ENCODE data around the gene OR9A4. TPM values are rescaled to one million over a fixed set of nuclear protein-coding genes. Genes with fewer than 3 reads are reported as not detected.

OR9A4 gene
- total RNA-seq, 1 experiment from 2014 or later, result not detected

DNA sequence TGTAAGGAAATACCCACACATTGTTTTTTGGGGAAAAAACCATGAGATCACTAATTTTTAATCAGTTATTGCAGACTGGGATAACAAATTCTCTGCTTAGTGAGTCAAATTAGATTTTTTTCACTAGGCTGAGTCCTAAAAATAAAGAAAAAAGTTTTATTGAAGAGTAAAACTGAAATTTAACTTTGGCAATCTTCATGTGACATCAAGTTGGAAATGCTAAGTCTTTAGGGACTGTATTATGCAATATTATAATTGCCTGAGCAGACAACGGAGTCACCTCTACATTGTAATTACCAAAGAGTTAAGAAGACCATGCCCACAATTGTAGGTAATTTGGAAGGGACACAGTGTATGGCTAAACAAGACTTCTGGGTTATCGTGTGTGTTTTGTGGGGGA lies 32.8 kb downstream of the OR9A4 start:
- no peak overlapping the region for H3K27ac ChIP-seq (ENCODE audit: low read depth, low read length)
- BruUV-seq (replicated peaks), result no TSS peak
- H2AFZ ChIP-seq (ENCODE audit: low read depth, low read length, poor library complexity, severe bottlenecking), result no peak overlapping the region
- H3K9me3 ChIP-seq (ENCODE audit: control insufficient read depth in 1 of 2, insufficient read depth in 1 of 2, low read depth in 1 of 2, low read length in 2 of 2), result no peaks in the 10 kb centered on the region
- DNase-seq (ENCODE audit: low read depth, low spot score) (no peak), ATAC-seq (no peak)
- H3K36me3 ChIP-seq (ENCODE audit: control insufficient read depth in 1 of 2, insufficient read depth in 2 of 2, low read length in 2 of 2), result no peaks in the 10 kb centered on the region
- no peak overlapping the region for H3K4me2 ChIP-seq (ENCODE audit: low read length)
- H3K27me3 ChIP-seq (ENCODE audit: insufficient read depth, low read length), result no peaks in the 10 kb centered on the region
- H3K4me3 ChIP-seq (replicated peaks in 1 of 2; ENCODE audit: low read depth in 1 of 2, low read length in 2 of 2), result no peak overlapping the region
- intact Hi-C loops (cut with micrococcal nuclease), result no loop called here
- ChIA-PET RAD21 (ENCODE audit: low non-redundant PET in 1 of 2, low total read pairs in 2 of 2, uncharacterized antibody in 2 of 2, unreplicated experiment in 2 of 2) (no interaction called here), CTCF (no interaction called here), POLR2A (no interaction called here)
- no peak overlapping the region for H3K9ac ChIP-seq (ENCODE audit: low read length)
- H4K20me1 ChIP-seq (ENCODE audit: insufficient read depth), result no peaks in the 10 kb centered on the region
- H3K9me2 ChIP-seq (ENCODE audit: insufficient read depth), result no peaks in the 10 kb centered on the region
- no peaks in the 10 kb centered on the region for H3K4me1 ChIP-seq (ENCODE audit: control insufficient read depth in 1 of 2, insufficient read depth in 2 of 2, low read length in 2 of 2)
- H3K79me2 ChIP-seq (ENCODE audit: insufficient read depth, low read length), result no peaks in the 10 kb centered on the region
- TF ChIP-seq EZH2phosphoT487 (IDR thresholded peaks at IDR 0.05; ENCODE audit: borderline replicate concordance) (no peak), FOSL1 (IDR thresholded peaks at IDR 0.05; ENCODE audit: low read depth) (no peak), ZNF274 (IDR thresholded peaks at IDR 0.05; ENCODE audit: low read depth, low read length) (no peak), TCF7L2 (IDR thresholded peaks at IDR 0.05; ENCODE audit: borderline replicate concordance, extremely low read depth, insufficient read depth, insufficient read length) (no peak), POLR2AphosphoS5 (IDR thresholded peaks at IDR 0.05; ENCODE audit: low read depth, low read length) (no peak), YY1 (IDR thresholded peaks at IDR 0.05; ENCODE audit: extremely low read depth, insufficient replicate concordance, low read depth, low read length) (no peak), ELF1 (IDR thresholded peaks at IDR 0.05; ENCODE audit: borderline replicate concordance, low read depth) (no peak)
- TF ChIP-seq, protein P1, sequence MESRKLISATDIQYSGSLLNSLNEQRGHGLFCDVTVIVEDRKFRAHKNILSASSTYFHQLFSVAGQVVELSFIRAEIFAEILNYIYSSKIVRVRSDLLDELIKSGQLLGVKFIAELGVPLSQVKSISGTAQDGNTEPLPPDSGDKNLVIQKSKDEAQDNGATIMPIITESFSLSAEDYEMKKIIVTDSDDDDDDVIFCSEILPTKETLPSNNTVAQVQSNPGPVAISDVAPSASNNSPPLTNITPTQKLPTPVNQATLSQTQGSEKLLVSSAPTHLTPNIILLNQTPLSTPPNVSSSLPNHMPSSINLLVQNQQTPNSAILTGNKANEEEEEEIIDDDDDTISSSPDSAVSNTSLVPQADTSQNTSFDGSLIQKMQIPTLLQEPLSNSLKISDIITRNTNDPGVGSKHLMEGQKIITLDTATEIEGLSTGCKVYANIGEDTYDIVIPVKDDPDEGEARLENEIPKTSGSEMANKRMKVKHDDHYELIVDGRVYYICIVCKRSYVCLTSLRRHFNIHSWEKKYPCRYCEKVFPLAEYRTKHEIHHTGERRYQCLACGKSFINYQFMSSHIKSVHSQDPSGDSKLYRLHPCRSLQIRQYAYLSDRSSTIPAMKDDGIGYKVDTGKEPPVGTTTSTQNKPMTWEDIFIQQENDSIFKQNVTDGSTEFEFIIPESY (IDR thresholded peaks at IDR 0.05; ENCODE audit: extremely low read depth, insufficient replicate concordance, low read length), result no peak
- TF ChIP-seq, protein P2, sequence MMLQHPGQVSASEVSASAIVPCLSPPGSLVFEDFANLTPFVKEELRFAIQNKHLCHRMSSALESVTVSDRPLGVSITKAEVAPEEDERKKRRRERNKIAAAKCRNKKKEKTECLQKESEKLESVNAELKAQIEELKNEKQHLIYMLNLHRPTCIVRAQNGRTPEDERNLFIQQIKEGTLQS (IDR thresholded peaks at IDR 0.05), result no peak
- TF ChIP-seq, protein P3, sequence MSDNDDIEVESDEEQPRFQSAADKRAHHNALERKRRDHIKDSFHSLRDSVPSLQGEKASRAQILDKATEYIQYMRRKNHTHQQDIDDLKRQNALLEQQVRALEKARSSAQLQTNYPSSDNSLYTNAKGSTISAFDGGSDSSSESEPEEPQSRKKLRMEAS (IDR thresholded peaks at IDR 0.05), result no peak
